Fibroblast of lung (primary cell): Measurements from ENCODE around the gene CCDC201.

Experiments used
- EZH2 ChIP-seq: IDR thresholded peaks from 2 replicates; pipeline ENCODE4 v1.5.1; 2012; ENCODE audit warnings: low read length, control low read depth, mild to moderate bottlenecking; ENCODE audit errors: missing control alignments
- TF ChIP-seq, protein P1 (sequence below), 2 donors: IDR thresholded peaks in 1 of 2; conservative IDR thresholded peaks in 1 of 2; 1 replicate in 1 of 2; 2 replicates in 1 of 2; pipeline ENCODE4 v1.5.1; 2011 to 2012; ENCODE audit warnings: low read length in 2 of 2, control low read depth in 1 of 2, inconsistent platforms in 1 of 2, low read depth in 1 of 2, mild to moderate bottlenecking in 1 of 2

DNA sequence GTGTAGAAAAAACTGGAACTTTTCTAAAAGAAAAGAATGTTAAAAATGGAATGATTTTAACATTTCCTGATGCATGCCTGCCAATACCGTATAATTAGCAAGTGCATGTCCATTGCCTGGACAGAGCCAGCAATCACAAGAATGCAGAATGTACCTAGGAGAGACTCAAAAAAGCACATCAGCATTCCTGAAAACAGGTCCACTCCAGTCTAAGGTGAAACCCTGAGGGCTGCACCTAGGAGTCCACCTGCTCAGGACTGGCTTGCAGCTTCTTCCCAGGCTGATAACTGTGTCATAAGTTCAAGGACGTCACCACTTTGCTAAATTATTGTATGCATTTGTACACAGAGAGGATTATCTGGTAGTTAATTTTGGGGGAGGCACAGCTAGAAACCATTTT, 5.4 kb downstream of the CCDC201 start:
- no peak for TF ChIP-seq EZH2
- TF ChIP-seq, protein P1, sequence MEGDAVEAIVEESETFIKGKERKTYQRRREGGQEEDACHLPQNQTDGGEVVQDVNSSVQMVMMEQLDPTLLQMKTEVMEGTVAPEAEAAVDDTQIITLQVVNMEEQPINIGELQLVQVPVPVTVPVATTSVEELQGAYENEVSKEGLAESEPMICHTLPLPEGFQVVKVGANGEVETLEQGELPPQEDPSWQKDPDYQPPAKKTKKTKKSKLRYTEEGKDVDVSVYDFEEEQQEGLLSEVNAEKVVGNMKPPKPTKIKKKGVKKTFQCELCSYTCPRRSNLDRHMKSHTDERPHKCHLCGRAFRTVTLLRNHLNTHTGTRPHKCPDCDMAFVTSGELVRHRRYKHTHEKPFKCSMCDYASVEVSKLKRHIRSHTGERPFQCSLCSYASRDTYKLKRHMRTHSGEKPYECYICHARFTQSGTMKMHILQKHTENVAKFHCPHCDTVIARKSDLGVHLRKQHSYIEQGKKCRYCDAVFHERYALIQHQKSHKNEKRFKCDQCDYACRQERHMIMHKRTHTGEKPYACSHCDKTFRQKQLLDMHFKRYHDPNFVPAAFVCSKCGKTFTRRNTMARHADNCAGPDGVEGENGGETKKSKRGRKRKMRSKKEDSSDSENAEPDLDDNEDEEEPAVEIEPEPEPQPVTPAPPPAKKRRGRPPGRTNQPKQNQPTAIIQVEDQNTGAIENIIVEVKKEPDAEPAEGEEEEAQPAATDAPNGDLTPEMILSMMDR (conservative IDR thresholded peaks at IDR 0.05 in 1 of 2, IDR thresholded peaks at IDR 0.05 in 1 of 2; ENCODE audit: low read depth in 1 of 2, low read length in 2 of 2): no peak
